ENCODE results near the gene KRT86.

The KRT86 gene

DNA sequence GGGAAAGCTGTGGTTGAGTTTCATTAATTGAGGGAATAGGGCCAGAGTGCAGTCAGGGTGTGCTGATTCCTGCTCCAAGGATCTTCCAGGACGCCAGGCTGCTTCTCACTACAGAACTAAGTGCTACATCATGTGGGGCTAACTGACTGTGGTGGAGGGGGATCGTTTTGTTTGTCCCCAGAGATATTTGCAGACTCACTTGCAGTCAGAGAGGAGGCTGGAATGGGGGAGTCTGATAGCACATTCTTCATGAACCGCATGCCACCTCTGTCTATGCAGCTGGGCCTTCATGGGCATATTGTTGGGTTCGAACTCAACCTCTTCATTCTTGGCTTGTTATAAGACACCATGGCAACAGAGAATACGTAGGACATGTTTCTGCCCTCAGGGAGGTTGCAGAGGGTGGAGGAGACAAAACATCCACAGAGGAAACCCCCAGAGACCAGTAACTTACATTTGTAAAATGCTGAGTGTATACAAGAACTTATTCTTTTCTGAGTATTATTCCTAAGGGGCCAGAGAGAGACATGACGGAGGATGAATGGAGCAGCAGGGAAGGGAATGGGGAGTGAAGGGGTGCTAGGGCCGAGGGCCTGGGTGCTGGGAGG is 28.4 kb upstream of the KRT86 start:
- H3K4me3 ChIP-seq (ENCODE audit: low read depth, low read length), result no peak overlapping the region
- DNase-seq (ENCODE audit: low read depth), result peak; percentile 74
- TF ChIP-seq MYC (IDR thresholded peaks at IDR 0.05; ENCODE audit: low read depth, low read length), result no peak
- TF ChIP-seq, protein P1, sequence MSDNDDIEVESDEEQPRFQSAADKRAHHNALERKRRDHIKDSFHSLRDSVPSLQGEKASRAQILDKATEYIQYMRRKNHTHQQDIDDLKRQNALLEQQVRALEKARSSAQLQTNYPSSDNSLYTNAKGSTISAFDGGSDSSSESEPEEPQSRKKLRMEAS (IDR thresholded peaks at IDR 0.05; ENCODE audit: low read depth, low read length), result no peak

DNA sequence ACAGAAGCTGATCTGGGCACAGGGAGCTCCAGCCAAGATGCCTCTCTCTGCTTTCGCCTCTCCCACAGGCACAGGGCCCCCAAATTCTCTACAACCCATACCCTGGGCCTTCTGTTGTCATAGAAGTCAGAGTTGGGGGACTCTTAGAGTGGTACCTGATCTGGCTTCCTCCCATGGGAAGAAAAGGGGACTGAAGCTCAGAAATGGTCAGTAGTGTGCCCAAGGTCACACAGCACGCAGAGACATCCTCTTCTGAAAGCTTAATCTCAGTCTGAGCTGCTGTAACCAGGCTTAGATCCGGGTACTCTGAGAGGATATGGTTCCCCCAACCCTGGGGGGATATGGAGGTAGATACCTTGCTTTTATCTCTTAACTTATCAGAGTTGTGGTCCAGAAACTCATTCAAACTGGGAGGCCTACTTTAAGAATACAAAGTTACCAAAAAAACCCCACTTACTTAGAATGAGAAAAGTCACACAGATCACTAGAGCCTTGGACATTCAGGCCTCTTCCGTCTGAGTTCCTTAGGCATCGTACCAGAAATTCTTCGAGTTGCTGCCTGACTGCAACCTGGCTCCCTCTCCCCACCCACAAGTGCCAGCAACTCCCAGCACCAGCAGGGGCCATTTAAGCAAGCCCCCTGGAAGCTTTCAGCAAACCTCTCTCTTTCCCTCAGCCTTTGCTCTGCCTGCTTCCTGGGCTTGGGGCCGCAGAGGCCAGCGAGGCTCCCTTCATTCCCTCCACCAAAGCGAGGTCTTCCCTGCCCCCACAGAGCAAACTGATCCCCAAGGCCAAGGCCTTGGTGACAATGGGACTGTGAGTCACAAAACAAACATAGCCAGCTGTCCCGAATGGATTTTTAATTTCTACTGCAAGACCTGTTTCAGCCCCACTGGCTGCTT is 27.5 kb upstream of the KRT86 start:
- H3K4me3 ChIP-seq (ENCODE audit: low read depth, low read length), result no peak overlapping the region
- TF ChIP-seq, protein P2, sequence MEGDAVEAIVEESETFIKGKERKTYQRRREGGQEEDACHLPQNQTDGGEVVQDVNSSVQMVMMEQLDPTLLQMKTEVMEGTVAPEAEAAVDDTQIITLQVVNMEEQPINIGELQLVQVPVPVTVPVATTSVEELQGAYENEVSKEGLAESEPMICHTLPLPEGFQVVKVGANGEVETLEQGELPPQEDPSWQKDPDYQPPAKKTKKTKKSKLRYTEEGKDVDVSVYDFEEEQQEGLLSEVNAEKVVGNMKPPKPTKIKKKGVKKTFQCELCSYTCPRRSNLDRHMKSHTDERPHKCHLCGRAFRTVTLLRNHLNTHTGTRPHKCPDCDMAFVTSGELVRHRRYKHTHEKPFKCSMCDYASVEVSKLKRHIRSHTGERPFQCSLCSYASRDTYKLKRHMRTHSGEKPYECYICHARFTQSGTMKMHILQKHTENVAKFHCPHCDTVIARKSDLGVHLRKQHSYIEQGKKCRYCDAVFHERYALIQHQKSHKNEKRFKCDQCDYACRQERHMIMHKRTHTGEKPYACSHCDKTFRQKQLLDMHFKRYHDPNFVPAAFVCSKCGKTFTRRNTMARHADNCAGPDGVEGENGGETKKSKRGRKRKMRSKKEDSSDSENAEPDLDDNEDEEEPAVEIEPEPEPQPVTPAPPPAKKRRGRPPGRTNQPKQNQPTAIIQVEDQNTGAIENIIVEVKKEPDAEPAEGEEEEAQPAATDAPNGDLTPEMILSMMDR (IDR thresholded peaks at IDR 0.05; ENCODE audit: low read depth, low read length), result no peak
- TF ChIP-seq, protein P1 (IDR thresholded peaks at IDR 0.05; ENCODE audit: low read depth, low read length), result no peak
- TF ChIP-seq MYC (IDR thresholded peaks at IDR 0.05; ENCODE audit: low read depth, low read length) (no peak), POLR2A (IDR thresholded peaks at IDR 0.05; ENCODE audit: extremely low read depth, insufficient read length) (no peak)
- peak; percentile 35 for DNase-seq (ENCODE audit: low read depth)

DNA sequence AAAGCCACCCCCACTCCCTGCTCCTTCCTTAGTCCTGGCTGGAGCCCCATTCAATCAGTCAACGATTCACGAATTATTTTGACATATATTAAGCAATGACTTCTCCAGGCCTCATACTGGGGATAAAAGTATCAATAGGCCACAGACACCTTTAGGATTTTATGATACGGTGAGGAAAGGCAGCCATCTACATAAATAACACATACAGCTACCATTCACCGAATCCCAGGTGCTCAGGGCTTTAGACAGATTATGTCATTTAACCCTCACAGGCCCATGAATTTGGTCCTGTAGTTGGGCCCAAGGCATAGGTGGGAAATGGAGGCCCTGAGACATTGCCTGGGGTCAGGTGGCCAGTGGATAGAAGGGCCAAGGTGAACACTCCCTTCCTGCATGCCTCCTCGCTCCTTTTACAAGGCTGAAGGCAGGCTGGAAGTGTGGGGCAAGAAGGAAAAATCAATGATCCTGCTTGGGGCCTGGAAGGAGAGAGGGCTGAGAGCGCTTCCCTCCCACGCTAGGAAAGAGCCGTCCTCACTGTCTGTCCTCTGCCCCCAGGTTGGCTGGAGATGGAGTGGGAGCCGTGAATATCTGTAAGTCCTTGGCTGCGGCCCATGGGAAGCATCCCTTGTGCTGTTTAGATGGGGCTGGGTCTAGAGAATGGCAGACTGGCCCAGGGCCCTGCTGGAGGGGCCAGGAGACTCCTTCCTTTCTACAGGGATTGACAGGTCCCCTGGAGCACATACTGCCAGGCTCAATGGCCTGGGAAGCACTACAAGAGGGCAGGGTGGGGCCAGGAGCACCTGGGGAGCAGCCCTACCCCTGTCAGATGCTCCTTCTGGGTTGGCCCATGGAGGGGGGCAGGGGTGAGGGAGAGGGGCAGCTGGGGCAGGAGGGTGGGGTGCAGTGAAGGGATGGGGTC is 26.6 kb upstream of the KRT86 start:
- no peak overlapping the region for H3K4me3 ChIP-seq (ENCODE audit: low read depth, low read length)
- no peak for DNase-seq (ENCODE audit: low read depth)
- TF ChIP-seq, protein P2 (IDR thresholded peaks at IDR 0.05; ENCODE audit: low read depth, low read length), result no peak
- TF ChIP-seq, protein P1 (IDR thresholded peaks at IDR 0.05; ENCODE audit: low read depth, low read length), result no peak

DNA sequence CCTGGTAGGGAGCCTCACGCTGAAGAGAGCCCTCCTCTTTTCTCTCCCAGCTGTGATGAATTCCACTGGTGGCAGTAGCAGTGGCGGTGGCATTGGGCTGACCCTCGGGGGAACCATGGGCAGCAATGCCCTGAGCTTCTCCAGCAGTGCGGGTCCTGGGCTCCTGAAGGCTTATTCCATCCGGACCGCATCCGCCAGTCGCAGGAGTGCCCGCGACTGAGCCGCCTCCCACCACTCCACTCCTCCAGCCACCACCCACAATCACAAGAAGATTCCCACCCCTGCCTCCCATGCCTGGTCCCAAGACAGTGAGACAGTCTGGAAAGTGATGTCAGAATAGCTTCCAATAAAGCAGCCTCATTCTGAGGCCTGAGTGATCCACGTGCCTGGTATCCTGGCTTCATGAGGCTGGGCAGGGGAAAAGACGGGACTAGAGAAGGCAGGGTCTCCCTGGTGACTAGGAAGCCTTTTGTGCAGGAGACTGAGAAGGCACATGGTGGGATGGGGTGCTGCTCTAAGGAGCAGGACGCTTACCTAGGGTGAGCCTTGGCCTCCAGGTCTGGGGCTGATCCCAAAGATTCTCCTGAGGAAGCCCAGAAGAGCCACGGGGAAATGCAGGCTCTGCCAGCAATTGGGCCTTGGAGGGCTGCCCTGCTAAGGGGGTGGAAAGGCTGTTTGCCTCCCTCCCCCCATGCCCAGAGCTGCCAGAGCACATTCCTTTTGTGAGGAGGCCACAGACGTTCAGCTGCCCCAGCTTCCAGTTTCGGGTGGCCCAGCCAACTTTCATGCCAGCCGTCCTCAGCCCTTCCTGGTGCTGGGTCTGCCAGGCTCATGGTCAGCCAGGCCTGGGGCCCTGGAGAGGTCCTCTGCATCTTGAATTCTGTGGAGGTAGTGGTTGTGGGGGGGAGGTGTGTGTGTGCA is 25.6 kb upstream of the KRT86 start:
- no peak for TF ChIP-seq POLR2A (IDR thresholded peaks at IDR 0.05; ENCODE audit: extremely low read depth, insufficient read length)
- no peak for TF ChIP-seq MYC (IDR thresholded peaks at IDR 0.05; ENCODE audit: low read depth, low read length)
- TF ChIP-seq, protein P2 (IDR thresholded peaks at IDR 0.05; ENCODE audit: low read depth, low read length), result no peak
- TF ChIP-seq, protein P1 (IDR thresholded peaks at IDR 0.05; ENCODE audit: low read depth, low read length), result no peak
- H3K4me3 ChIP-seq (ENCODE audit: low read depth, low read length), result no peak overlapping the region
- DNase-seq (ENCODE audit: low read depth), result no peak

DNA sequence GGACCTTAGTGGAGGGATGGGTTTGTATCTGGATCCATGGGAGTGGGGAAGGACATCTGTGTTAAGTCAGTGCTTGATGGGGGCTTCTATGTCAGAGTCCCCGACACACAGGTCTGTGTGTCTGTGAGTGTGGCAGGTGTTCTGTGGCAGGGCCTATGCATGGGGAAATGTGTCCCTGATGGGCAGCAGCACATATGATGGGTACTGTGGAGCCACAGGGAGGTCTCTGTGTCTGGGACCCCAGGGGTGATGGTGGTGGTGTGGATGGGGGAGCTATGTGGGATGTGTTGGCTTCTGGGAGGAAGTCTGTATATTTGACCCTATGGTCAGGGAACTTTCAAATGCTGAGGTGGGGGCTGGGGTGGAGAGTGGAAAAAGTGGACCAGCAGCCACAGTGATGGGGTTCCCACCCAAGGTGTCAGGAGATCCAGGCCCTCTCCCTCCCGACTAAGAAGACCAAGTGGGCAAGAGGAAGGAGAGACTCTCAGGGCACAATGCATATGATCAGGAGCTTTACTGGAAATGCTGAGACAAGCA is 24.9 kb upstream of the KRT86 start:
- DNase-seq (ENCODE audit: low read depth), result no peak
- no peak for TF ChIP-seq POLR2A (IDR thresholded peaks at IDR 0.05; ENCODE audit: extremely low read depth, insufficient read length)
- TF ChIP-seq MYC (IDR thresholded peaks at IDR 0.05; ENCODE audit: low read depth, low read length), result no peak
- TF ChIP-seq, protein P2 (IDR thresholded peaks at IDR 0.05; ENCODE audit: low read depth, low read length), result no peak
- TF ChIP-seq, protein P1 (IDR thresholded peaks at IDR 0.05; ENCODE audit: low read depth, low read length), result no peak
- H3K4me3 ChIP-seq (ENCODE audit: low read depth, low read length), result no peak overlapping the region

All from NB4 (cell line).